ENCODE measurements around the gene SRA1. TPM values are rescaled to one million over a fixed set of nuclear protein-coding genes. Genes with fewer than 3 reads are reported as not detected.

The SRA1 gene
- total and polyA plus RNA-seq, 9 of the 15 experiments (the other 6 are each of a cell fraction or from before 2014, with no cell fraction given), result 24.1 to 47.4 (median 41.3) TPM

- TF ChIP-seq ZNF23 (CRISPR knock-in tag; IDR thresholded peaks at IDR 0.05) (no peak), GATAD2A (IDR thresholded peaks at IDR 0.05) (no peak), ZNF561 (CRISPR knock-in tag; conservative IDR thresholded peaks at IDR 0.05) (no peak), ILF3 (IDR thresholded peaks at IDR 0.05; ENCODE audit: borderline replicate concordance) (no peak), ARID1B (IDR thresholded peaks at IDR 0.05) (peak; percentile 72), MBD2 (IDR thresholded peaks at IDR 0.05; ENCODE audit: borderline replicate concordance, low read depth) (no peak), EP300 (IDR thresholded peaks at IDR 0.05; ENCODE audit: low read length) (no peak; the same call in 1 of the 2 replicates), PRPF4 (IDR thresholded peaks at IDR 0.05; ENCODE audit: insufficient read depth, low read depth, low read length, poor library complexity, severe bottlenecking) (no peak), ZBTB43 (CRISPR knock-in tag; IDR thresholded peaks at IDR 0.05) (no peak), ZKSCAN3 (CRISPR knock-in tag; IDR thresholded peaks at IDR 0.05) (no peak), ZNF592 (IDR thresholded peaks at IDR 0.05) (no peak), ZNF431 (CRISPR knock-in tag; IDR thresholded peaks at IDR 0.05) (no peak), CUX1 (CRISPR knock-in tag; IDR thresholded peaks at IDR 0.05) (no peak), NCOR1 (IDR thresholded peaks at IDR 0.05) (peak; percentile 32; the same call in 1 of the 2 replicates), CREM (IDR thresholded peaks at IDR 0.05; ENCODE audit: low read depth) (no peak), RFX5 (IDR thresholded peaks at IDR 0.05; ENCODE audit: low read depth, low read length) (no peak)
These were observed 9.4 kb upstream of the SRA1 start (continued) for GRCh38 chr5:140566665-140567064.
